Osteoblast (primary cell): ENCODE results near the gene CALHM6. TPM values are rescaled to one million over a fixed set of nuclear protein-coding genes. Genes with fewer than 3 reads are reported as not detected.

Source experiments
- DNase-seq: peaks from one replicate; pipeline ENCODE4 v3.0.0; 2011; ENCODE audit warnings: low spot score, mixed read lengths; ENCODE audit not compliant: insufficient read length; ENCODE audit errors: missing footprints
- H2AFZ ChIP-seq: 2 replicates; pipeline ENCODE4 v1.6.0; 2011; ENCODE audit warnings: mild to moderate bottlenecking, low read length
- H3K27ac ChIP-seq: 2 replicates; pipeline ENCODE4 v1.5.1; 2011; ENCODE audit warnings: mild to moderate bottlenecking, low read depth, low read length, moderate library complexity
- H3K27me3 ChIP-seq: 2 replicates; pipeline ENCODE4 v1.6.0; 2012; ENCODE audit warnings: mild to moderate bottlenecking, control low read depth, inconsistent platforms, low read length, moderate library complexity; ENCODE audit not compliant: insufficient read depth
- H3K36me3 ChIP-seq: 2 replicates; pipeline ENCODE4 v1.5.1; 2011; ENCODE audit warnings: mild to moderate bottlenecking, low read length, control low read depth, moderate library complexity; ENCODE audit not compliant: insufficient read depth
- H3K4me1 ChIP-seq: 2 replicates; pipeline ENCODE4 v1.5.1; 2011; ENCODE audit warnings: mild to moderate bottlenecking, low read length, control low read depth, moderate library complexity; ENCODE audit not compliant: insufficient read depth
- H3K4me2 ChIP-seq: 2 replicates; pipeline ENCODE4 v1.6.0; 2011; ENCODE audit warnings: mild to moderate bottlenecking, low read length; ENCODE audit not compliant: insufficient read depth
- H3K4me3 ChIP-seq: fragments of 200-600 bp; sonication (generic); 3 replicates; pipeline ENCODE4 v1.5.1; 2012; ENCODE audit warnings: mild to moderate bottlenecking, low read length, inconsistent platforms; ENCODE audit not compliant: insufficient read depth
- H3K79me2 ChIP-seq: 2 replicates; pipeline ENCODE4 v1.6.0; 2012; ENCODE audit warnings: mild to moderate bottlenecking, low read length, control low read depth, inconsistent platforms; ENCODE audit not compliant: insufficient read depth
- H3K9me3 ChIP-seq: 2 replicates; pipeline ENCODE4 v1.5.1; 2011; ENCODE audit warnings: low read depth, low read length, control low read depth
- H4K20me1 ChIP-seq: 2 replicates; pipeline ENCODE4 v1.6.0; 2012; ENCODE audit warnings: mild to moderate bottlenecking, low read length, control low read depth; ENCODE audit not compliant: insufficient read depth
- CTCF ChIP-seq: IDR thresholded peaks from 2 replicates; pipeline ENCODE4 v1.5.1; 2011; ENCODE audit warnings: mild to moderate bottlenecking, low read depth, low read length, moderate library complexity; ENCODE audit errors: extremely low read depth
- total RNA-seq: library from RNA; depleted of rRNA; stranded (reverse); fragments of >200 nt; gene quantifications from 2 replicates; pipeline ENCODE4 v1.2.3, GENCODE V29; 2012

Gene CALHM6
- total RNA-seq, 1 donor: 0.72 TPM

- H3K27ac ChIP-seq: no peak overlapping the region
- peaks cover 6% of the 10 kb centered on the region for H3K27me3 ChIP-seq
- no peaks in the 10 kb centered on the region for H3K9me3 ChIP-seq
- no peak for TF ChIP-seq CTCF
- H3K36me3 ChIP-seq: no peaks in the 10 kb centered on the region
- no peak overlapping the region for H3K4me2 ChIP-seq
- no peak overlapping the region for H3K4me3 ChIP-seq
- H4K20me1 ChIP-seq: no peaks in the 10 kb centered on the region
- DNase-seq: no peak
- H3K4me1 ChIP-seq: peaks cover 12% of the 10 kb centered on the region
- H3K79me2 ChIP-seq: no peaks in the 10 kb centered on the region
- H2AFZ ChIP-seq: no peak overlapping the region
Measured at GRCh38 chr6:116458264-116458663, 2.9 kb upstream of the CALHM6 start.

- H3K27ac ChIP-seq: no peak overlapping the region
- H3K4me1 ChIP-seq: peaks cover 12% of the 10 kb centered on the region
- peaks cover 8% of the 10 kb centered on the region for H3K27me3 ChIP-seq
- peak; percentile 71 for DNase-seq
- H2AFZ ChIP-seq: no peak overlapping the region
- no peaks in the 10 kb centered on the region for H3K9me3 ChIP-seq
- no peak for TF ChIP-seq CTCF
- H3K4me2 ChIP-seq: no peak overlapping the region
- no peaks in the 10 kb centered on the region for H3K79me2 ChIP-seq
- H3K36me3 ChIP-seq: no peaks in the 10 kb centered on the region
- H3K4me3 ChIP-seq: no peak overlapping the region
- no peaks in the 10 kb centered on the region for H4K20me1 ChIP-seq
Measured at GRCh38 chr6:116459927-116460326, 1.2 kb upstream of the CALHM6 start.

- H3K4me1 ChIP-seq: peaks cover 12% of the 10 kb centered on the region
- H3K36me3 ChIP-seq: no peaks in the 10 kb centered on the region
- H3K79me2 ChIP-seq: no peaks in the 10 kb centered on the region
- no peak for TF ChIP-seq CTCF
- H3K27me3 ChIP-seq: peaks cover 8% of the 10 kb centered on the region
- H3K4me3 ChIP-seq: peak overlapping the region; percentile 72
- H3K4me2 ChIP-seq: peak overlapping the region; percentile 76
- peak; percentile 91 for DNase-seq
- H3K27ac ChIP-seq: no peak overlapping the region
- H4K20me1 ChIP-seq: no peaks in the 10 kb centered on the region
- H2AFZ ChIP-seq: peak overlapping the region; percentile 76
- no peaks in the 10 kb centered on the region for H3K9me3 ChIP-seq
Measured at GRCh38 chr6:116461932-116462885, 1.0 kb downstream of the CALHM6 start.

- H3K4me2 ChIP-seq: no peak overlapping the region
- H3K4me1 ChIP-seq: peaks cover 12% of the 10 kb centered on the region
- no peak overlapping the region for H3K27ac ChIP-seq
- H3K9me3 ChIP-seq: no peaks in the 10 kb centered on the region
- no peak for DNase-seq
- H3K27me3 ChIP-seq: peaks cover 8% of the 10 kb centered on the region
- no peaks in the 10 kb centered on the region for H3K36me3 ChIP-seq
- H3K4me3 ChIP-seq: no peak overlapping the region
- H4K20me1 ChIP-seq: no peaks in the 10 kb centered on the region
- H2AFZ ChIP-seq: no peak overlapping the region
- no peaks in the 10 kb centered on the region for H3K79me2 ChIP-seq
- TF ChIP-seq CTCF: no peak
Measured at GRCh38 chr6:116463301-116463700, 2.1 kb downstream of the CALHM6 start.
